Measurements from ENCODE around the gene TANC2. TPM values are rescaled to one million over a fixed set of nuclear protein-coding genes. Genes with fewer than 3 reads are reported as not detected.

The TANC2 gene
- total RNA-seq, 3 donors from 2014 or later (not counting 1 experiment from before 2014, with no cell fraction given), result 53.9 to 59.9 (median 59.4) TPM

DNA sequence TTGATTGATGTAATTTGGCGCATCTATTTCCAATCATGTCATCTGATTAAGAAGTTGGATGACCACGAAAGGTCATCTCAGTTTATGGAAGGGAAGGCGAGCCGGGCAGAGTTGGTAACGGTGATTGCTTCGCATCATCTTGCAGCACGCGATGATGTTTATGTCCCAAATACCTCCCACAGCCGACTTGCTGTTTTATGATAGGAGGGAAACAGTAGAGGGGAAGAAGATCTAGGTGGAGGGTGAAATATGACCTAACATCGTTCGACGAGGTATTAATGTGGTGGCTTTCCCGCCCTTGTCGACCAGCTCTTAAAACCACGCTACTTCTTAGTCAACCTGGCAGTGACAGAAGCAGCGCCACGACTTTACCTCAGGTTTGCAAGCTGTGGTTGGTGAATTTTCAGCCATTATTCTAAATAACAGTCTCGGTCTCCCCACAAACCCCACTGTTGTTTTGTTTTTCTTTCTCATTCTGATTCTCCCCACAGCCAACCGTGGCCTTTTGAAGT, 805 bp upstream of the TANC2 start:
- H3K9me3 Mint-ChIP-seq, result no peaks in the 10 kb centered on the region
- DNase-seq, result no peak
- WGBS (ENCODE audit: insufficient coverage), result 52% methylated on average over 19 of the region's 19 CpGs

DNA sequence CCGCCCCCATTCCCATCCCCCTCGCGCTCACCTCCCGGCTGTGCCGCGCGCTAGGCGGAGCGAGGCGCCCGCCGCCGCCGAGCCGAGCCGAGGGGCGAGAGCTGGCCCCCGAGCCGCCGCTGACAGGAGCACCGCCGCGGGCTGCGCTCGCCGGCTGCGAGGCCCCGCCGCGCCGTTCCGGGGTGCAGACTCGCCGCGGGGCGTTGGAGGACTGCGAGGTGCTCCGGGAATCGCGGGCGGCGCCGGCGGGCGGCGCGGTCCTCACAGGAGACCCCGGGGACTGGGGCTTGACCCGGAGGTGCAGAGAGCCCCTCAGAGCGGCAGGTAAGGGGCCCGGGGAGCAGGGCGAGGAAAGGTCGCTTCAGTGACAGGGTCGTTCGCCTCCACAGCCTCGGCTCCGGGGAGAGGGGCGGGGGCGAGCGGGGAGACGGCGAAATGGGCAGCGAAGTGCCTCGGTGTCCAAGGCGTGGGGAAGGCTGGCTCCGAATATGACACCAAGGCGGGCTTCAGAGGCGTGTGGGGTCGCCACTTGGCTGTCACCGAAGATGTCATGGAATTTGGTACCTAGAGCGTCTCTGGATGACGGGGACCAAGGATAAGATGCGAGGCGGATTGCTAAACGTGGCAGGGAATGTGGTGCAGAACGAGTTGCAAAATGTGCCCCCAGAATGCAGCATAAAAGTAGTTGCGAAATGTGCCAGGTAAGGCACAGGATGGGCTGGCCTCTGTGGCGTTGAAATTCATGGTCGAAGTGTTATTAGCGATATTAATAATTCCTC, 580 bp downstream of the TANC2 start:
- H3K4me1 Mint-ChIP-seq, result peaks cover 27 to 37% of the 10 kb centered on the region in 2 donors
- ATAC-seq, result peak; percentile 50 to 73 (median 58)
- H3K4me3 Mint-ChIP-seq, result peak overlapping the region; percentile 87
- peaks cover 6 to 13% of the 10 kb centered on the region in 2 donors for H3K27me3 Mint-ChIP-seq (ENCODE audit: low read depth in 2 of 2)
- no peaks in the 10 kb centered on the region for H3K27me3 ChIP-seq (ENCODE audit: control insufficient read depth, insufficient read depth, low read length)
- intact Hi-C loops (cut with micrococcal nuclease), result loop anchor here (5.0 kb wide), 2 partner anchors 174 to 414 kb away; no protein-coding TSS in a partner anchor
- peak overlapping the region; percentile 72 to 98 for H3K27ac Mint-ChIP-seq
- peak overlapping the region; percentile 80 for H3K4me3 ChIP-seq (ENCODE audit: low read length)
- no peaks in the 10 kb centered on the region for H3K36me3 ChIP-seq (ENCODE audit: control insufficient read depth, insufficient read depth, low read length)
- no peaks in the 10 kb centered on the region for H3K9me3 ChIP-seq (ENCODE audit: control insufficient read depth, insufficient read depth, low read length)
- WGBS (ENCODE audit: insufficient coverage), result under 1% methylated on average over 80 of the region's 80 CpGs
- peak in 1 of 2 donors; percentile 45 for DNase-seq
- peak overlapping the region; percentile 82 for H3K27ac ChIP-seq (ENCODE audit: low read length)
- TF ChIP-seq, protein P1, sequence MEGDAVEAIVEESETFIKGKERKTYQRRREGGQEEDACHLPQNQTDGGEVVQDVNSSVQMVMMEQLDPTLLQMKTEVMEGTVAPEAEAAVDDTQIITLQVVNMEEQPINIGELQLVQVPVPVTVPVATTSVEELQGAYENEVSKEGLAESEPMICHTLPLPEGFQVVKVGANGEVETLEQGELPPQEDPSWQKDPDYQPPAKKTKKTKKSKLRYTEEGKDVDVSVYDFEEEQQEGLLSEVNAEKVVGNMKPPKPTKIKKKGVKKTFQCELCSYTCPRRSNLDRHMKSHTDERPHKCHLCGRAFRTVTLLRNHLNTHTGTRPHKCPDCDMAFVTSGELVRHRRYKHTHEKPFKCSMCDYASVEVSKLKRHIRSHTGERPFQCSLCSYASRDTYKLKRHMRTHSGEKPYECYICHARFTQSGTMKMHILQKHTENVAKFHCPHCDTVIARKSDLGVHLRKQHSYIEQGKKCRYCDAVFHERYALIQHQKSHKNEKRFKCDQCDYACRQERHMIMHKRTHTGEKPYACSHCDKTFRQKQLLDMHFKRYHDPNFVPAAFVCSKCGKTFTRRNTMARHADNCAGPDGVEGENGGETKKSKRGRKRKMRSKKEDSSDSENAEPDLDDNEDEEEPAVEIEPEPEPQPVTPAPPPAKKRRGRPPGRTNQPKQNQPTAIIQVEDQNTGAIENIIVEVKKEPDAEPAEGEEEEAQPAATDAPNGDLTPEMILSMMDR (IDR thresholded peaks at IDR 0.05), result no peak
- no peaks in the 10 kb centered on the region for H3K9me3 Mint-ChIP-seq
- no peaks in the 10 kb centered on the region for H3K36me3 Mint-ChIP-seq
- peaks cover 15% of the 10 kb centered on the region for H3K4me1 ChIP-seq (ENCODE audit: control insufficient read depth, insufficient read depth, low read length)

More for the DNA sequence above, 805 bp upstream of the TANC2 start:
- H3K4me1 Mint-ChIP-seq, result peaks cover 27 to 37% of the 10 kb centered on the region in 2 donors
- H3K4me1 ChIP-seq (ENCODE audit: control insufficient read depth, insufficient read depth, low read length), result peaks cover 15% of the 10 kb centered on the region
- peak overlapping the region; percentile 97 to 98 for H3K27ac Mint-ChIP-seq
- no peaks in the 10 kb centered on the region for H3K27me3 ChIP-seq (ENCODE audit: control insufficient read depth, insufficient read depth, low read length)
- H3K27ac ChIP-seq (ENCODE audit: low read length), result peak overlapping the region; percentile 89
- H3K36me3 ChIP-seq (ENCODE audit: control insufficient read depth, insufficient read depth, low read length), result no peaks in the 10 kb centered on the region
- TF ChIP-seq, protein P1 (IDR thresholded peaks at IDR 0.05), result no peak
- H3K36me3 Mint-ChIP-seq, result no peaks in the 10 kb centered on the region
- intact Hi-C loops (cut with micrococcal nuclease), result loop anchor here (1.0 to 5.0 kb wide), 3 partner anchors 173 to 413 kb away; no protein-coding TSS in a partner anchor
- H3K4me3 Mint-ChIP-seq, result peak overlapping the region; percentile 95
- peak overlapping the region; percentile 52 for H3K4me3 ChIP-seq (ENCODE audit: low read length)
- no peaks in the 10 kb centered on the region for H3K9me3 ChIP-seq (ENCODE audit: control insufficient read depth, insufficient read depth, low read length)
- H3K27me3 Mint-ChIP-seq (ENCODE audit: low read depth in 2 of 2), result peaks cover 9 to 18% of the 10 kb centered on the region in 2 donors
- ATAC-seq, result peak; percentile 6 to 26 (median 10)

DNA sequence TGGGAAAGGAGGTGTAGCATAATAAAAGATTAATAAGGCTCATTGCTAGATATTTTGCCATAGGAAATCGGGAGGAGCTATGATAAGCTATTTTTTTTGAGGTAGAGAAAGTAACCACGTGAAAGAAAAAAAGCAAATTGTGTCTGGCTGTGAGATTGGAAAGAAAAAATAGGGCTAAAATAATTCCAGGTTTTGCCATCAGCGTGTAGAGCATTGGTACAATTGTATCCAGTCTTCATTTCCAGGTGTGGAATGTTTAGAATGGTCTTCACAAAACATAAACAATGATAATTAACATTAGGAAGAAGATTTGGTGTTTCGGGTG, 1.1 kb downstream of the TANC2 start:
- Mint-ChIP-seq H3K27me3 (ENCODE audit: low read depth in 2 of 2) (peaks cover 6 to 10% of the 10 kb centered on the region in 2 donors), H3K4me1 (peaks cover 27 to 37% of the 10 kb centered on the region in 2 donors), H3K4me3 (peak overlapping the region; percentile 87), H3K36me3 (no peaks in the 10 kb centered on the region), H3K9me3 (no peaks in the 10 kb centered on the region), H3K27ac (peak overlapping the region; percentile 72 to 98)
- 0% methylated on average over 3 of the region's 4 CpGs for WGBS (ENCODE audit: insufficient coverage)
- TF ChIP-seq, protein P1 (IDR thresholded peaks at IDR 0.05), result no peak
- no peaks in the 10 kb centered on the region for H3K27me3 ChIP-seq (ENCODE audit: control insufficient read depth, insufficient read depth, low read length)
- H3K27ac ChIP-seq (ENCODE audit: low read length), result no peak overlapping the region
- intact Hi-C loops (cut with micrococcal nuclease), result loop anchor here (5.0 kb wide), 2 partner anchors 175 to 415 kb away; no protein-coding TSS in a partner anchor
- peak overlapping the region; percentile 80 for H3K4me3 ChIP-seq (ENCODE audit: low read length)
- H3K36me3 ChIP-seq (ENCODE audit: control insufficient read depth, insufficient read depth, low read length), result no peaks in the 10 kb centered on the region
- H3K9me3 ChIP-seq (ENCODE audit: control insufficient read depth, insufficient read depth, low read length), result no peaks in the 10 kb centered on the region
- H3K4me1 ChIP-seq (ENCODE audit: control insufficient read depth, insufficient read depth, low read length), result peaks cover 15% of the 10 kb centered on the region
- DNase-seq (no peak), ATAC-seq (no peak)

Data from natural killer cell (primary cell).